AML-193 (cell line): ENCODE measurements around the gene TRIM2.

Experiments used
- DNase-seq, 2 experiments: peaks; one replicate each; lab custom pipeline; 2025; lab: John Stamatoyannopoulos, UW

TRIM2 gene

DNA sequence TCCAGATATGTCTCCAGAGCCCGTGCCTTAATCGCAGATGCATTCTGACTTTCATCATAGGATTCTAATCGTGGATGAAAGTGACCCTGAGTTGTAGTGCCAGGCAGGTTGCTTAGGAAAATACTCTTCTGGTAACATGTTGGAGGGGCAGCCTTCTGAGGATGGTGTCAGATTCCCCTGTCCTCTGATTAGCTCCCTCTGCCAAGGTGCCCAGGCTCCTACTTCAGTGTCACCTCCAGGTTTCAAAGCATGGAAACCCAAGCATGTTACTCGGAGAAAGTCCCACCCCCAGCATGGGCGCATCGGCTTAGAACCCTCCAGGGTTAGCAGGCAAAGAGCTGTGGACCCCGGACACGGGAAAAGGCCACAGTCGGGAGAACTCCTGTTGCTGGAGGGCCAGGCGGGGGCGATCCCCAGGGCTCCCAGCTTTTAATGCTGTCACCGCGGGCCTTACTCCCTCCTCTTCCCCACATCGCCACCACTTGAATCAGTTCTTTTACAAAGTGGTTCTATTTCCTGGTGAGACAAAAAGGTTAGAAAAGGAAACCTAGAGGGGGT is 44.5 kb downstream of the TRIM2 start:
- no peak for DNase-seq

DNA sequence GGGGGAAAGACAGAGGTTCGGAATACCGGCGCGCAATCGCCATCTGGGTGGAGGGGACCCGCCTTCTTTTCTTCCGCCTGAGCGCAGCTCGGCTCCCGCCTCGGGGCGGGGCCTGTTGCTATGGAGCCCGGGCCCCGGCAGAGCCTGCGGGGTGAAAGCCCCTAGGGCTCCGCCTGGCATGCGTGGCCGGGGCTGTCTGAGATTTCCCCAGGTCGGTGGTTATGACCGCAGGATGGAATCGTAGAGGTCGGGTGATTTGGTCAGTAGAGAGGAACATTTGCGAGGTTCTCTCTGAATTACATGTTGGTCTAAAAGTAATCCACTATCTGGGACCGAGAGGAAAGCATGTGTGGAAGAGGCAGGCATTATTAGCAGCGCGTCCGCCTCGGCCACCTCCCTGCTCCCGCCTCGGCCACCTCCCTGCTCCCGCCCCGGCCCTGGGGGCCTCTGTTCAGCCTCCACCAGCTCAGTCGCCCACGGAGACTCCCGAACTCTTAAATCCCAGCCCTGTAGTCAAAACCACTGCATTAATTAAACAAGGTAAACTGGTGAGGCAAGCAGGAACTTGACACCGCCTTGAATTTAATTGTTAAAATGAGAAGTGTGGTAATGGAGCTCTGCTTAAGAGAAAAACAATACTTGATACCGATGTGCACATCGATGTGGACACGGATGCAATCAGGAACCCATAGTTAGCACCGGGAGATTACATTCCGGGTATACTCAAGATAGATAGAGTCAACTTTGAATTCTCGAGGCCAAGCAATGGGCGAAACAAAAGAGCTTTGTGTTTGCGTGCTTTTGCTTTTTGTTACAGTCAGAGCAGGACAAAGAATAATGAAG is 45.2 kb downstream of the TRIM2 start:
- DNase-seq = no peak

DNA sequence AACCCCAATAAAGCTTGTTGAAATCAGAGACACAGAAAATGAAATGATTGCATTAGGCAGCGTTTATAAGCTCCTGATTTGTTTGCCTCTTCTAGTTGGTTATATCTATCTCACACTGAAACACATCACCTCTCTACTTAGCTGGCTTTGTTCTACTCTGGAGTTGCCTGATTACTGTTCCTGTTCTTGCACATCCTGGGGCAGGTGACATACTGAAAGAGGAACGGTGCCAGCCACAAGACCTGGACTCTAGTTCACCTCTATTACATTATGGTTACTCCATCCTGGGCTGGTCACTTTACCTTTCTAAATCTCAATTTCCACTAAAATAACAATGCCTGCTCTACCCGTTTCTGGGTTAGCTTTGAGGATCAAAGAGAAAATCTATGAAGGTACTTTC is 47.9 kb downstream of the TRIM2 start:
- DNase-seq = no peak

DNA sequence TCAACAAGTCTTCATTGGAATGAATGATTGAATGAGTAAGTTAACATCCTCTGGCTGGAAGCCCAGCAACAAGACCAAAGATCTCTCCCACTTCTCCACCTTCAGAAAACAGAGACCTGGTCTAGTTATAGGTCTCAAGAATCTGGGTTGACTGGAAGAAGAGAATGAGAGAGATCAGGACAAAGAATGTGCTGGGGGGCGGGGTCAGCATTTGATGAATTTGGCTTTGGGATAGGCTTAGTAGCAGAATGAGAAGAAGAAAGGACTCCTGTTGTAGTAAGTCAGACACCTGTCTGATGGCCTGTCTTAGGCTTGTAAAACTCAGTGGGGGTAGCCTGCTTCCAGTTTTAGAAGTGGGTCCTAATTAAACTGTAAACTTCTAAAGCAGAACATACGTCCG is 51.0 kb downstream of the TRIM2 start:
- DNase-seq = no peak

DNA sequence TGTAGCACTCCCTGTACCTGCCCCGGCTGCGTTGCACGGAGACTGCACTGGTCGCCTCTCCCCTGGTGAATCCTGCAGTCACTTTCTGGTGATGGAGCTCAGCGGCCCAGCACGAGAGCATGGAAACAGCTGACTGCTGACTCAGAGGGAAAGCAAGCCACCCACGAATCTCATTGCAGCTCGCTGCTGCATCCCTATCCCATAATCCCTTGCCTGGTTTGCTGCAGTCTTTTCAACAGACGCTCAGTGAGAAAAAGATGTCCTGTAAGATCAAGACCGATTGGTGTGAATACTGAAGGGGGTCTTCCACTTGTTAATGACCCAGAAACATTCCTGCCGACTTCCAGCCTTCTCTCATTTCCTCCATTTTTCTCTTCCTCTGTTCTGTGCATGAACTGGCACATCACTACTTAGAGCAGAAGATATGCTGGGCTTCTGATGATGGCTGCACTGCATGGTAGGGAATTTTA is 52.9 kb downstream of the TRIM2 start:
- no peak for DNase-seq

DNA sequence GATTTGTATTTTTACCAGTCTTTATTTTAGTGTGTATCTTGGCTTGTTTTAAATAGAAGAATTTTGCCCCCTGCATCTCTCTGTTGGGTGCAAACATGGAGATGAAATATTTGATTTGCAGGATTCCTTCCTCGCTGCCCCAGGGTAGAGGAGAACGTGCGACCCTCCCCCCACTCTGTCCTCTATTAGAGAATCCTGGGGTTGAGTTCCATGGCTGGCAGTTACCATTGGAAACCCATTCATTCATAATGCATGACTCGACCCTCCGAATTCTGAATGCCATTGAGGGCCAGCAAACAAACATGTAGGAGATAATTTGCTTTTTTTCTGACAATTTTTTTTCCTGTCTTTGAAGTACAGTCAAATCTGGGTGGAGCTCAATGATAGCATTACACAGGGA is 53.7 kb downstream of the TRIM2 start:
- no peak for DNase-seq

DNA sequence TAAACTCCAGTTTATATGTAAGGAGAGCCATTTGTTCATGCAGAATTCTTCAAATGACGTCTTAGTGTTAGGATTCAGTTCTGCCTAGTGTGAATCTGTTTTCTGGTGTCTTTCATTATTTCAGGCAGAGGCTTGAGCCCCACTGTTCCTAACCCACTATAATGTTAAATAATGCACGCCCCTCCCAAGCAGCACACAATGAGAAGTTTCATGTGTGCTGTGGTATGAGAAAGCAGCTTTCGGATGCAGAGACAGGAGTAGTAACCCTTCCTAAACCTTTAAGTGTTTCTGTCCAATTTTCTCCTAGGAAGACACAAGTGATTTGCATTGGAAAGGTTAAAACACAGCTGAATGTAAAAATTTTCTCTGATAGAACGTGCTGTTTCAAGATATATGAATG is 54.5 kb downstream of the TRIM2 start:
- no peak for DNase-seq

DNA sequence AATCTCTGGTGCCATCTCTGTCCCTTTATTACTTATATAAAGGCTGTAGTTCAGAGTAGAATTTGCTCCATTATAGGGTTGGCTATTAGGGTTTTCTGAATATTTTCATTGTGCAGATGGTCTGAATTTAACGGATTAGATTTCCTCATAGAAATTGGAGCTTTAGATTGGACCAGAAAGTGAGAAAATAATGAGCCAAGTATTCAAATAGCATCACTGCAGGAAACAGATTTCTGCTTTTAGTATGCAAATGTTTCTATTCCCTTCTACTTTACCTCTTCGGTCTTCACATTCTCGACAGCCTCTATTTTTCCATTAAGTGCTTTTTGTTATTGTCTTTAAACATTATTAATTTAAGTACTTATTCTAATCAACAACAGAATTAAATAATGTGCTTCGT is 55.4 kb downstream of the TRIM2 start:
- DNase-seq = no peak

DNA sequence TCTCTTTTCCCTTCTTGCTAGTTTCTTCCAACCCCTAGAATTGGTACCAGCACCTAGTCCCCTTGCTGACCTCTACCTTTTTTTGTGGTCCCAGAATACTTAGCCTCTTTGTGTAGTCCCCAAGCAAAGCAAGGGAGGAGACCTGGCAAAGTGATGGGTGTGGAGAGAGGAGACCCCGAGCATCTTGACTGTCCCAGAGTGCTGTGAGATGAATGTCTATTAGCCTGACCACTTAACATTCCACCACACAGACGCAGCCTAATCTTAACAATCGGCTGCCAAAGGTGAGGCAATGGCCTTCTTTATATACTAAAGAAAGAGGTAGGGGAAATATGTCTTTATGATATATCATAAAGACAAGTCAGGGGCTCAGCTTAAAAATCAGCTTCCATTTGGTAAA is 55.9 kb downstream of the TRIM2 start:
- DNase-seq = no peak

DNA sequence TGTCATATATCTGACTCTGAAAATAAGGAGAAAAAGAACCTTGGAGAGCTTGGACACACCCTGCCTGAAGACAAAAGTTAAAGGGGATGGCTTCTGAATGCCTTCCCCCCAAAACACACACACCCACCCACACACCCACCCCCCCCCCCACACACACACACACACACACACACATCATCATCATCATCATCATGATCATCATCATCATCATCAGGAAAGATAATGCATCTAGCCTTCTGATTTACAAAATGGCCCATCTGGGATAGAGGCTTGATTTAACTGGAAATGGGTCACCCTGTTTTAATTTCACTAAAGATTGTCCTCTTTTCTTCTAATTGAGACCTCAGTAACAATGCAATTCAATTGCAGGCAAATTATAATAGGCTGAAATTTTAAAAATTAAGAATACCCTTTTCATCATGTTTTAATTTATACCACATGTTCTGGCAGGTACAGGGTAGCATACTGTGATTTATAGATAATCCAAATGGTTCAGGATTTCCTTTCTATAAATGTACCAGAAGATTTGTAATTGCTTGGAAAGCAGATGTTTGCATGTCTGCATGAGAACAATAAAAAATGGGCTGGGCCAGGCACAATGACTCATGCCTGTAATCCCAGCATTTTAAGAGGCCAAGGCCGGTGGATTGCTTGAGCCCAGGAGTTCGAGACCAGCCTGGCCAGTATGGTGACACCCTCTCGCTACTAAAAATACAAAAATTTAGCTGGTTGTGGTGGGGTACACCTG is 56.5 kb downstream of the TRIM2 start:
- no peak for DNase-seq

DNA sequence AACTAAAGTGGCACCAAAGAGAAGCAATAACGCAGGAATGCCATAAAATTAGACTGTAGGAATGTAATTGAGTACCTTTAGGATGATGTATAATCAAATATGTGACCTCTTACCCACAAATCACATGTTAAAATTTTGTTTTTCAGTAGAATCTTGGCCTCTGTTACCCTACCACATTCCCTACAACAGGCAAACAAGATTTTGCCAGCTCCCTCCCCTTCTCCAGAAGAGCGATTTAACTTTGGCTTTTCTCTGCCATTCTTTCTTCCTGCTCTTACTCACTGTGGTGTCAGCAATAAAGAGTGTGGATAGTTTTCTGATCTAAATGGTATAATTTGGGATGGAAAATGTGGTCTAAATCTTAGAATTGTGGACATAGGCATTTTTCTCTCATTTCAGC is 57.2 kb downstream of the TRIM2 start:
- no peak for DNase-seq

DNA sequence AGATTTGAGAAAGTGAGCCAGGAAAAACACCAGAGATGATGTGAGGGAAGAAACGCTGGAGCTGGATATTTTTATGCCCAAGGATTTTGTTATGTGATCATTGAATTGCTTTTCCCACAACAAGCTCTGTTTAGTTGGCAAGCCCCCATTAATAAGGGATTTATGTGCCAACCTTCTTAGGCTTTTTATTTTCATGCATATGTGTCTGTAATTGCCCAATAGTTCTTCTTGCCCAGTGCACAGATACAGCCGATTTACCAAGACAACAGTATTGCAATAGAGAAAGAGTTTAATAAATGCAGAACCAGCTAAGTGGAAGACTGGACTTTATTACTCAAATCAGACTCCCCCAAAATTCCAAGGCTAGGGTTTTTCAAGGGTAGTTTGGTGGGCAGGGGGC is 57.7 kb downstream of the TRIM2 start:
- DNase-seq = no peak

DNA sequence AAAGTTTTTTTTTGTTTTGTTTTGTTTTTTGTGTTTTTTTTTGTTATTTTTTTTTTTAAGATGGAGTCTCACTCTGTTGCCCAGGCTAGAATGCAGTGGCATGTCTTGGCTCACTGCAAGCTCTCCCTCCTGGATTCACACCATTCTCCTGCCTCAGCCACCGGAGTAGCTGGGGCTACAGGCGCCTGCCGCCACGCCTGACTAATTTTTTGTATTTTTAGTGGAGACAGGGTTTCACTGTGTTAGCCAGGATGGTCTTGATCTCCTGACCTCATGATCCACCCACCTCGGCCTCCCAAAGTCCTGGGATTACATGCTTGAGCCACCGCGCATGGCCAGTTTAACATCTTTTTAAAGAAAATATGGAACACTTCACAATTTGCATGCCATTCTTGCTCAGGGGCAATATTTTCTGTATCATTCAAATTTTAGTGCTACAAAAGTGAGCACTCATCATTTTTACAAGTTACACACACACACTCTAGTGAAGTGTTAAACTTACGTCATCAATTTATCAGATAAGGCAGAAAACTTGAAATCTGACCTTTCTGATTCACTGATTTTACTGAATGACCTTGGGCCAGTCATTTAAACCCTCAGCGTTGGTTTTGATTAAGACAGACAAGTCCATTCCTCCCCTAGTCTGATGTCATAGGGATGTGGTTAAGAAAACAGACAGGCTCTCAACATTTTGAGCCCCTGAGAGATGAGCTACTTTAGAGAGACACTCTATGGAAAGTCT is 61.2 kb downstream of the TRIM2 start:
- no peak for DNase-seq

DNA sequence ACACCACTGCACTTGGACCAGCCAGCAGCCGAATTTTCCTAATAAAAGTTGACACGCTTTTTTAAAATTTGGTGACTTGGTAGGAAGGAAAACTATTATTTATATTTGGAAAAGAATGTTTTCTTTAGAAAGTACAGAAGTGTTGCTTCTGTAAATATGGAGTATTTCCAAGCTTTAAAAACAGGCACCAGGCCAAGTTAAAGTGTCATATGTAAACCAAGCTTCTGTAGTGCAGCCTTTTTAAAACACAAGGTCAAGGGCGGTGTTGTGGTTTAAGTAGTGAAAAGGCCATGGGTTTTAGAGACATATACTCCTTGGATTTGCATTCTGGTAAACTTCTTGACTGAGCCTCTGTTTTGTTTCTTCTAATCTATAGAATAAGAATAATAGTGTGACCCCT is 62.7 kb downstream of the TRIM2 start:
- DNase-seq = no peak

DNA sequence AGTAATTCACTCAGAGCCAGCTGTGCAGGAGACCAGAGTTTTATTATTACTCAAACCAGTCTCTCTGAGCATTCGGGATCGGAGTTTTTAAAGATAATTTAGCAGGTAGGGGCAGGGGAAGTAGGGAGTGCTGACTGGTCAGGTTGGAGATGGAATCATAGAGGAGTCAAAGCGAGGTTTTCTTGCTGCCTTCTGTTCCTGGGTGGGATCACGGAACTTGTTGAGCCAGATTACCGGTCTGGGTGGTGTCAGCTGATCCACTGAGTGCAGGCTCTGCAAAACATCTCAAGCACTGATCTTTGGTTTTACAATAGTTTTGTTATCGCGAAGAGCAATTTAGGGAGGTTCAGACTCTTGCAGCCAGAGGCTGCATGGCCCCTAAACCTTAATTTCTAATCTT is 63.6 kb downstream of the TRIM2 start:
- no peak for DNase-seq

DNA sequence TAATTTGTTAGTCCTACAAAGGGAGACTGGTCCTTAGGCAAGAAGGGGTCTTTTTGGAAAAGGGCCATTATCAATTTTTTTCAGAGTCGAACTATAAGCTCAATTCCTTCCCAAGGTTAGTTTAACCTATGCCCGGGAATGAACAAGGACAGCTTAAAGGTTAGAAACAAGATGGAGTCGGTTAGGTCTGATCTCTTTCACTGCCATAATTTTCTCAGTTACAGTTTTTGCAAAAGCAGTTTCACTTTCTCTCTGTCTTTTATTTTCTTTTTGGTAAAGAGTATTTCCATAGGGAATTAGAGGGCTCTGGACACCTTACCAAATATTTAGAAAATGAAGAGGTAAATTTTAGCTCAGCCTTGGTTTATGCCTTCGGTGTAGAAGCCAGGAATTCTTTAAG is 64.1 kb downstream of the TRIM2 start:
- DNase-seq = no peak

DNA sequence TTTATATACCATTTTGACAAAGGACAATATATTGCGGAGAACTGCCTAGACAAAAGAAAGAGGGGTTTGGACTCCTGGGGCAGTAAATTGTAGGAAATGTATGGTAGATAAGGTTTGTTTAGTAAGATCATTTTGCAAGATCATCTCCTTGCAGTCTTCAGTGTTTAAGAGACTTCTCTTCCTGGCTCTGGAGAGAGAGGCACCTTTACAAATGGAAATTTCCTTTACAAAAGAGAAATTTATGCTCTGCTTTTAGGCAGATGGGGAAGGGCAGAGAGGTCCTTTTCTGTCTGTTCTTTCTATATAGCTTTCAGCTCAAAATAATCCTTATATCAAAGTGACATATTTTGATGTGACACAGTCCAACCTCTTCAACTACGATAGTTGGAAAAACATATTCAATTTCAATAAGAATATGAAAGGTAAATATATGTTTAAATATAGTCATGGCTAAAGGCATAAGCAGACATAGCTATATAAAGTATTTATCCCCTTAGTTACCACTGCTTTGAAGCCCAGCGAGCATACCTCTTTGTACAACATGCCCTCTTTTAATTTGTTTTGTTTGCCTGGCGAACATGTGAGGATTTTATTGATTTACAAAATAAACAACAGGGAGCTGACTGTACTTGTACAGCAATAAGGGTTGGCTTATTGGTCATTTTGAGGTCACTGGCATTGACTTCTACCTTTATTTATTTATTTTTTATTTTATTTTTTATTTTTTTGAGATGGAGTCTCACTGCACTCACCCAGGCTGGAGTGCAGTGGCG is 65.2 kb downstream of the TRIM2 start:
- no peak for DNase-seq

DNA sequence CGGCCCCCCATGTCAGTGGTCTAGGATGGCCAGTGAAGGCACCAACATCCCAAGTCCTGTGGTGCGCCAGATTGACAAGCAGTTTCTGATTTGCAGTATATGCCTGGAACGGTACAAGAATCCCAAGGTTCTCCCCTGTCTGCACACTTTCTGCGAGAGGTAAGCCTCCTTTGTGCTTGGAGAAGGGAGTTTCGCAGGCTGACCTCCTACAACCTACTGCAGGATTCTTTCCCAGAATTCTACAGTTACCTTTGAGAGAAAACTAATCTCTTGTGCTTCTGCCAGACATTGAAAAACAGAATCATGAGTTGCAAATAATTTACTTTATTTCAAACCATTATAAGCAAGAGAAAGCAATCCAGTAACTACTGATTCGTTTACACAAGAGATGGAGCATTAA is 66.1 kb downstream of the TRIM2 start:
- no peak for DNase-seq

DNA sequence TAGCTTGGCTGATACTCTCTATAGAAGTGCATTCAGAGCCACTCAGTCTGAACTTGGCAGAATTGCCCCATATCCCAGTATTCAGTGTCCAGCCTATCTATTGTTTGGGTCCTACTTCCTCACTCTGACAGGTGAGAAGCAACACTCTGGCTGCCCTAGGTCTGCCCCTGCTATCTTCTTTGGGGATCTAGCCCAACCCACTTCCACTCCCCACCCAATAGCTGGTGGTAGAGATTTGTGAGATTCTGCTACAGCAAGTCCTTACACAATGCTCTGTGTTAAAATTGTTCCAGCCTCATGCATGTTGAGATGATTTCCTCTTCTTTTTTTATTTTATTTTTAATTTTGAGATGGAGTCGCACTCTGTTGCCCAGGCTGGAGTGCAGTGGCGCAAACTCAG is 67.6 kb downstream of the TRIM2 start:
- no peak for DNase-seq

DNA sequence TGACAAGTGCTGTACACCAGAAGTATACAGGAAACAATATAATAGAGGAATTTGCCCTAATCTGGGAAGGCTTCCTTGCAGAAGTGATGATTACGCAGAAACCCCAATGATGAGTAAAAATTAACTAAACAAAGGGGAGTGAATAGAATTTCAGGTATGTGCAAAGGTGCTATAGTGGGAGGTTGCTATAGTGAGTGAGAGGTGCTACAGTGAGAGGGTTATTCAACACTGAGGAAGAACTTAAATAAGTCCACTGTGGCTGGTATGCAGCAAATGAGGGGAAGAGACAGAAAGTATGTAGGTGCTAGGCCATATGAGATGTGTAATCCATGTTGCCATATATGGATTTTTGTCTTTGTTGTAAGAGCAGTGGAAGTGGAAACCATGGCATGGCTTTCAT is 69.5 kb downstream of the TRIM2 start:
- DNase-seq = no peak

DNA sequence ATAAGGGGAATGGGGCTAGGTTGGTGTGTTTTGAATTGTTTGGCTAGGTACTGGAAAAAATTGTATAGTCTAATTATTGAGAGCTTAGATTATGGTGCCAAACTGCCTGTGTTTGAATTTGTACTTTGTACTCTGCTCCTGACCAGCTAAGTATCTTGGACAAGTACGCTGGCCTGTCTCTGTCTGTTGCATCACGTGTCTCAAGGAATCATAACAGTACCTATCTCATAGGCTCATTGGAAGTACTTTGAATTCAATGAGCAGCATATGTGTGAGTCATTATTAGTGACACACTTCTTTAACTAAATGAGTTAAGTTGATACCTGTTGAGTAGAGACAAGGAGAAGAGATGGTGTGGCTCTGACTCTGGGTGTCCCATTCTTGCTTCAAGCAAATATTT is 70.7 kb downstream of the TRIM2 start:
- no peak for DNase-seq
